PC-3 (cell line): ENCODE results near the gene PLA2G4B.

Experiments used
- CTCF ChIP-seq: fragments of 300-600 bp; sonication (generic); conservative IDR thresholded peaks from 2 replicates; pipeline ENCODE4 v1.5.1; 2017; ENCODE audit warnings: antibody characterized with exemption, low read depth, mild to moderate bottlenecking, low read length
- EZH2 ChIP-seq: fragments of 300-600 bp; sonication (generic); IDR thresholded peaks from one replicate; pipeline ENCODE4 v1.6.1; 2017; ENCODE audit warnings: antibody characterized with exemption, mild to moderate bottlenecking, low read length; ENCODE audit not compliant: unreplicated experiment
- EZH2phosphoT487 ChIP-seq: fragments of 300-600 bp; sonication (generic); IDR thresholded peaks from 2 replicates; pipeline ENCODE4 v1.6.1; 2018; ENCODE audit warnings: mild to moderate bottlenecking, antibody characterized with exemption, low read length, borderline replicate concordance

GRCh38 chr15:41817781-41818180, 20.9 kb upstream of the PLA2G4B start:
- no peak for TF ChIP-seq CTCF
- no peak for TF ChIP-seq EZH2phosphoT487
- TF ChIP-seq EZH2: no peak
